Measurements from ENCODE around the gene SLC13A2.

DNA sequence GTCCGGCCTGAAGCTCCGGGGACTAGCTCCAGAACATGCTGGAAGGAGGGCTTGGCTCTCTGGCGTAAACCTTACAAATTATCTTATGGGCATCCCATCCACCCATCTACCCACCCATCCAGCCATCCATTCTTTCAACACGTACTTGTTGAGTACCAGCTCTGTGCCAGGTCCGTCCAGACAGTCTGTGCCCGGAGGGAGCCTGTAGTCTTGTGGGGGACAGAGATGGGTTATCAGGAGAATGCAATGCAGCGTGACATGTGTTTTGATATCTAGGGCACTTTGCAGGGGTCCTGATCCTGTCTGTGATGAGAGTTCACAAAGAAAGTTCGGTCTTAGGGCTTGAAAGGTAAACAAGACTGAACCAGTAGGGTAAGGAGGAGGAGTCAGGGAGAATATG is 4.1 kb upstream of the SLC13A2 start:
- TF ChIP-seq, protein P1, sequence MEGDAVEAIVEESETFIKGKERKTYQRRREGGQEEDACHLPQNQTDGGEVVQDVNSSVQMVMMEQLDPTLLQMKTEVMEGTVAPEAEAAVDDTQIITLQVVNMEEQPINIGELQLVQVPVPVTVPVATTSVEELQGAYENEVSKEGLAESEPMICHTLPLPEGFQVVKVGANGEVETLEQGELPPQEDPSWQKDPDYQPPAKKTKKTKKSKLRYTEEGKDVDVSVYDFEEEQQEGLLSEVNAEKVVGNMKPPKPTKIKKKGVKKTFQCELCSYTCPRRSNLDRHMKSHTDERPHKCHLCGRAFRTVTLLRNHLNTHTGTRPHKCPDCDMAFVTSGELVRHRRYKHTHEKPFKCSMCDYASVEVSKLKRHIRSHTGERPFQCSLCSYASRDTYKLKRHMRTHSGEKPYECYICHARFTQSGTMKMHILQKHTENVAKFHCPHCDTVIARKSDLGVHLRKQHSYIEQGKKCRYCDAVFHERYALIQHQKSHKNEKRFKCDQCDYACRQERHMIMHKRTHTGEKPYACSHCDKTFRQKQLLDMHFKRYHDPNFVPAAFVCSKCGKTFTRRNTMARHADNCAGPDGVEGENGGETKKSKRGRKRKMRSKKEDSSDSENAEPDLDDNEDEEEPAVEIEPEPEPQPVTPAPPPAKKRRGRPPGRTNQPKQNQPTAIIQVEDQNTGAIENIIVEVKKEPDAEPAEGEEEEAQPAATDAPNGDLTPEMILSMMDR (IDR thresholded peaks at IDR 0.05) = no peak
- no peak for TF ChIP-seq POLR2A (IDR thresholded peaks at IDR 0.05)

Data from right lobe of liver (tissue), 4 donors.